Neural progenitor cell (in vitro differentiated cells): Measurements from ENCODE around the gene TCF23. TPM values are rescaled to one million over a fixed set of nuclear protein-coding genes. Genes with fewer than 3 reads are reported as not detected.
A peak's percentile ranks its signal among the peaks of the same experiment; 100 is the strongest.

Source experiments
- DNase-seq: peaks from one replicate; pipeline ENCODE4 v3.0.0-alpha.2; 2016; ENCODE audit warnings: low spot score
- H2AFZ ChIP-seq: fragments of 200-600 bp; sonication (generic); replicated peaks from 2 replicates; pipeline ENCODE4 v1.6.1; 2016; ENCODE audit warnings: antibody characterized with exemption
- H3F3A ChIP-seq: fragments of 200-600 bp; sonication (generic); 2 replicates; pipeline ENCODE4 v1.6.1; 2016; ENCODE audit warnings: antibody characterized with exemption, low read depth
- H3K27ac ChIP-seq: fragments of 200-600 bp; sonication (generic); 2 replicates; pipeline ENCODE4 v1.5.1; 2016; ENCODE audit warnings: mild to moderate bottlenecking
- H3K27me3 ChIP-seq: fragments of 200-600 bp; sonication (generic); 2 replicates; pipeline ENCODE4 v1.6.1; 2016; ENCODE audit warnings: mild to moderate bottlenecking, moderate library complexity
- H3K36me3 ChIP-seq: fragments of 200-600 bp; sonication (generic); 2 replicates; pipeline ENCODE4 v1.5.1; 2016
- H3K4me1 ChIP-seq: fragments of 200-600 bp; sonication (generic); 2 replicates; pipeline ENCODE4 v1.6.1; 2016; ENCODE audit warnings: mixed run types
- H3K4me2 ChIP-seq: fragments of 200-600 bp; sonication (generic); 2 replicates; pipeline ENCODE4 v1.6.1; 2016
- H3K4me3 ChIP-seq: fragments of 200-600 bp; sonication (generic); 2 replicates; pipeline ENCODE4 v1.5.1; 2016
- H3K79me2 ChIP-seq: fragments of 200-600 bp; sonication (generic); 2 replicates; pipeline ENCODE4 v1.6.1; 2016; ENCODE audit warnings: low read depth
- H3K9ac ChIP-seq: fragments of 200-600 bp; sonication (generic); 2 replicates; pipeline ENCODE4 v1.6.1; 2016
- H3K9me3 ChIP-seq: fragments of 200-600 bp; sonication (generic); 2 replicates; pipeline ENCODE4 v1.5.1; 2016; ENCODE audit warnings: low read depth
- H4K20me1 ChIP-seq: fragments of 200-600 bp; sonication (generic); 2 replicates; pipeline ENCODE4 v1.6.1; 2016; ENCODE audit warnings: low read depth
- H3K27ac Mint-ChIP-seq: 3 replicates; pipeline ENCODE4 v1.8.0; 2021; ENCODE audit warnings: mixed read lengths
- H3K27me3 Mint-ChIP-seq: 2 replicates; pipeline ENCODE4 v1.8.0; 2022; ENCODE audit warnings: low read depth, mild to moderate bottlenecking, inconsistent platforms, moderate library complexity, mixed read lengths; ENCODE audit not compliant: insufficient read depth
- H3K36me3 Mint-ChIP-seq: 3 replicates; pipeline ENCODE4 v1.8.0; 2021; ENCODE audit warnings: mixed read lengths
- H3K4me1 Mint-ChIP-seq: 3 replicates; pipeline ENCODE4 v1.8.0; 2021; ENCODE audit warnings: mixed read lengths
- H3K4me3 Mint-ChIP-seq: 3 replicates; pipeline ENCODE4 v1.8.0; 2021; ENCODE audit warnings: mild to moderate bottlenecking, moderate library complexity, mixed read lengths
- H3K9me3 Mint-ChIP-seq: 3 replicates; pipeline ENCODE4 v1.8.0; 2020; ENCODE audit warnings: mixed read lengths
- CTCF ChIP-seq: fragments of 200-600 bp; sonication (generic); IDR thresholded peaks from 2 replicates; pipeline ENCODE4 v1.5.1; 2017; ENCODE audit warnings: antibody characterized with exemption, mild to moderate bottlenecking
- EZH2 ChIP-seq: fragments of 200-600 bp; sonication (generic); IDR thresholded peaks from 2 replicates; pipeline ENCODE4 v1.6.1; 2017; ENCODE audit warnings: antibody characterized with exemption, mild to moderate bottlenecking, moderate library complexity
- EZH2phosphoT487 ChIP-seq: fragments of 200-600 bp; sonication (generic); IDR thresholded peaks from 2 replicates; pipeline ENCODE4 v1.6.1; 2017; ENCODE audit warnings: antibody characterized with exemption
- total RNA-seq: library from RNA; depleted of rRNA; stranded (reverse); fragments of >200 nt; gene quantifications from 2 replicates; pipeline ENCODE4 v1.2.3, GENCODE V29; 2015; ENCODE audit warnings: low replicate concordance

The TCF23 gene
- total RNA-seq, 1 donor from 2014 or later, result not detected

- H3K27ac Mint-ChIP-seq, result peak overlapping the region; percentile 11
These were observed 49.8 kb downstream of the TCF23 start for GRCh38 chr2:27198627-27199026.

GRCh38 chr2:27199241-27199640 is 50.4 kb downstream of the TCF23 start:
- no peaks in the 10 kb centered on the region for H3K27me3 ChIP-seq
- H3K4me3 Mint-ChIP-seq, result no peak overlapping the region
- no peaks in the 10 kb centered on the region for H3K4me1 ChIP-seq
- H3K27ac Mint-ChIP-seq, result no peak overlapping the region
- H3K79me2 ChIP-seq, result no peaks in the 10 kb centered on the region
- no peak for DNase-seq
- H3K36me3 ChIP-seq, result no peaks in the 10 kb centered on the region
- no peak overlapping the region for H3K4me3 ChIP-seq
- H3K9me3 ChIP-seq, result no peaks in the 10 kb centered on the region
- H3K9ac ChIP-seq, result no peak overlapping the region
- no peak overlapping the region for H3K27ac ChIP-seq
- peaks cover 10% of the 10 kb centered on the region for H3K36me3 Mint-ChIP-seq
- H3K4me1 Mint-ChIP-seq, result no peaks in the 10 kb centered on the region
- H3K9me3 Mint-ChIP-seq, result no peaks in the 10 kb centered on the region
- H3K4me2 ChIP-seq, result no peak overlapping the region
- no peaks in the 10 kb centered on the region for H4K20me1 ChIP-seq
- no peak for TF ChIP-seq EZH2phosphoT487
- peaks cover 4% of the 10 kb centered on the region for H3K27me3 Mint-ChIP-seq
- H2AFZ ChIP-seq, result no peak overlapping the region
- no peaks in the 10 kb centered on the region for H3F3A ChIP-seq

More at GRCh38 chr2:27198627-27199026, 49.8 kb downstream of the TCF23 start:
- Histone ChIP-seq H3K9ac (no peak overlapping the region), H3K79me2 (no peaks in the 10 kb centered on the region), H4K20me1 (no peaks in the 10 kb centered on the region), H2AFZ (no peak overlapping the region), H3F3A (no peaks in the 10 kb centered on the region), H3K27me3 (no peaks in the 10 kb centered on the region), H3K9me3 (no peaks in the 10 kb centered on the region), H3K4me3 (no peak overlapping the region), H3K4me1 (no peaks in the 10 kb centered on the region), H3K36me3 (no peaks in the 10 kb centered on the region), H3K4me2 (no peak overlapping the region), H3K27ac (no peak overlapping the region)
- H3K36me3 Mint-ChIP-seq, result peaks cover 10% of the 10 kb centered on the region
- H3K27me3 Mint-ChIP-seq, result peaks cover 4% of the 10 kb centered on the region
- no peak for TF ChIP-seq CTCF
- no peaks in the 10 kb centered on the region for H3K4me1 Mint-ChIP-seq
- no peak for DNase-seq
- no peaks in the 10 kb centered on the region for H3K9me3 Mint-ChIP-seq
- H3K4me3 Mint-ChIP-seq, result no peak overlapping the region

GRCh38 chr2:27201675-27202074 is 52.9 kb downstream of the TCF23 start:
- H3K27me3 Mint-ChIP-seq, result peaks cover 7% of the 10 kb centered on the region
- Histone ChIP-seq H3K4me1 (no peaks in the 10 kb centered on the region), H4K20me1 (no peaks in the 10 kb centered on the region), H3F3A (no peaks in the 10 kb centered on the region), H3K36me3 (no peaks in the 10 kb centered on the region), H3K27me3 (no peaks in the 10 kb centered on the region), H3K4me3 (no peak overlapping the region), H3K27ac (no peak overlapping the region), H3K4me2 (no peak overlapping the region), H3K79me2 (peaks cover under 1% of the 10 kb centered on the region), H3K9ac (no peak overlapping the region), H3K9me3 (no peaks in the 10 kb centered on the region), H2AFZ (no peak overlapping the region)
- no peak overlapping the region for H3K4me3 Mint-ChIP-seq
- H3K9me3 Mint-ChIP-seq, result no peaks in the 10 kb centered on the region
- no peak for TF ChIP-seq EZH2
- no peak for TF ChIP-seq CTCF
- no peak for TF ChIP-seq EZH2phosphoT487
- no peak for DNase-seq
- H3K4me1 Mint-ChIP-seq, result no peaks in the 10 kb centered on the region
- H3K36me3 Mint-ChIP-seq, result peaks cover 24% of the 10 kb centered on the region
- H3K27ac Mint-ChIP-seq, result no peak overlapping the region

- Histone ChIP-seq H3K36me3 (no peaks in the 10 kb centered on the region), H3K4me2 (no peak overlapping the region), H3F3A (no peaks in the 10 kb centered on the region), H3K27ac (no peak overlapping the region), H2AFZ (no peak overlapping the region), H3K4me3 (no peak overlapping the region), H3K9me3 (no peaks in the 10 kb centered on the region), H3K9ac (no peak overlapping the region), H3K79me2 (peaks cover 12% of the 10 kb centered on the region), H3K4me1 (no peaks in the 10 kb centered on the region), H4K20me1 (peaks cover 6% of the 10 kb centered on the region), H3K27me3 (no peaks in the 10 kb centered on the region)
- H3K9me3 Mint-ChIP-seq, result no peaks in the 10 kb centered on the region
- no peak for DNase-seq
- H3K27ac Mint-ChIP-seq, result no peak overlapping the region
- TF ChIP-seq EZH2phosphoT487 (no peak), CTCF (no peak), EZH2 (no peak)
- H3K4me3 Mint-ChIP-seq, result no peak overlapping the region
- peaks cover 7% of the 10 kb centered on the region for H3K27me3 Mint-ChIP-seq
- H3K4me1 Mint-ChIP-seq, result no peaks in the 10 kb centered on the region
- peaks cover 30% of the 10 kb centered on the region for H3K36me3 Mint-ChIP-seq
These were observed 54.0 kb downstream of the TCF23 start for GRCh38 chr2:27202854-27203253.
